ENCODE results near the gene MYO1D. TPM values are rescaled to one million over a fixed set of nuclear protein-coding genes. Genes with fewer than 3 reads are reported as not detected.

The MYO1D gene
- total and polyA plus RNA-seq, 4 donors, result 4.5 to 22.9 (median 13.3) TPM

DNA sequence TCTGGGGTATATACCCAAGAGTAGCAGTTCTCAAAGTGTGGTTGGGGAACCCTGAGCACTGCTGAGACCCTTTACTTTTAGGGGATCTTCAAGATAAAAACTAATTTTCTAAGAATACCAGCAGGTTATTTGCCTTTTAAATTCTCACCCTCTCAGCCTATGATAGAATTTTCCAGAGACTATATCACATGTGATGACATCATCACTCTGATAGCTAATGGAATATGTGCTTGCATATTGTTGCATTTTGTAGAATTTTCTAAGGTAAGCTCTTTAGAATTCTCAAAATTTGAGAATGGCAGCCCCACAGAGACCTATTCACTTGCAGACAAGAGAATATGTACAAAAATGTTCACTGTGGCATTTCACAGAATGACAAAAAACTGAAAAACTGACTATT is 181.1 kb downstream of the MYO1D start:
- Histone ChIP-seq H3K36me3 (ENCODE audit: control insufficient read depth in 4 of 4, insufficient read depth in 3 of 4, low read depth in 1 of 4, low read length in 3 of 4) (no peaks in the 10 kb centered on the region), H3K9me3 (ENCODE audit: control insufficient read depth in 4 of 4, low read length in 3 of 4) (no peaks in the 10 kb centered on the region), H3K4me1 (ENCODE audit: control insufficient read depth in 4 of 4, insufficient read depth in 4 of 4, low read length in 3 of 4) (no peaks in the 10 kb centered on the region), H3K9ac (ENCODE audit: low read depth in 1 of 2, low read length in 2 of 2) (no peak overlapping the region), H3K27ac (ENCODE audit: low read depth in 1 of 2, low read length in 2 of 2) (no peak overlapping the region), H3K27me3 (ENCODE audit: control insufficient read depth in 4 of 4, insufficient read depth in 4 of 4, low read length in 3 of 4) (no peaks in the 10 kb centered on the region), H3K4me3 (ENCODE audit: low read depth in 1 of 3, low read length in 3 of 3) (no peak overlapping the region)
- TF ChIP-seq YY1 (IDR thresholded peaks at IDR 0.05) (no peak), GABPA (IDR thresholded peaks at IDR 0.05 in 1 of 2, conservative IDR thresholded peaks at IDR 0.05 in 1 of 2) (no peak)
- TF ChIP-seq, protein P1, sequence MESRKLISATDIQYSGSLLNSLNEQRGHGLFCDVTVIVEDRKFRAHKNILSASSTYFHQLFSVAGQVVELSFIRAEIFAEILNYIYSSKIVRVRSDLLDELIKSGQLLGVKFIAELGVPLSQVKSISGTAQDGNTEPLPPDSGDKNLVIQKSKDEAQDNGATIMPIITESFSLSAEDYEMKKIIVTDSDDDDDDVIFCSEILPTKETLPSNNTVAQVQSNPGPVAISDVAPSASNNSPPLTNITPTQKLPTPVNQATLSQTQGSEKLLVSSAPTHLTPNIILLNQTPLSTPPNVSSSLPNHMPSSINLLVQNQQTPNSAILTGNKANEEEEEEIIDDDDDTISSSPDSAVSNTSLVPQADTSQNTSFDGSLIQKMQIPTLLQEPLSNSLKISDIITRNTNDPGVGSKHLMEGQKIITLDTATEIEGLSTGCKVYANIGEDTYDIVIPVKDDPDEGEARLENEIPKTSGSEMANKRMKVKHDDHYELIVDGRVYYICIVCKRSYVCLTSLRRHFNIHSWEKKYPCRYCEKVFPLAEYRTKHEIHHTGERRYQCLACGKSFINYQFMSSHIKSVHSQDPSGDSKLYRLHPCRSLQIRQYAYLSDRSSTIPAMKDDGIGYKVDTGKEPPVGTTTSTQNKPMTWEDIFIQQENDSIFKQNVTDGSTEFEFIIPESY (IDR thresholded peaks at IDR 0.05), result no peak
- TF ChIP-seq, protein P2, sequence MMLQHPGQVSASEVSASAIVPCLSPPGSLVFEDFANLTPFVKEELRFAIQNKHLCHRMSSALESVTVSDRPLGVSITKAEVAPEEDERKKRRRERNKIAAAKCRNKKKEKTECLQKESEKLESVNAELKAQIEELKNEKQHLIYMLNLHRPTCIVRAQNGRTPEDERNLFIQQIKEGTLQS (IDR thresholded peaks at IDR 0.05), result no peak
- TF ChIP-seq, protein P3, sequence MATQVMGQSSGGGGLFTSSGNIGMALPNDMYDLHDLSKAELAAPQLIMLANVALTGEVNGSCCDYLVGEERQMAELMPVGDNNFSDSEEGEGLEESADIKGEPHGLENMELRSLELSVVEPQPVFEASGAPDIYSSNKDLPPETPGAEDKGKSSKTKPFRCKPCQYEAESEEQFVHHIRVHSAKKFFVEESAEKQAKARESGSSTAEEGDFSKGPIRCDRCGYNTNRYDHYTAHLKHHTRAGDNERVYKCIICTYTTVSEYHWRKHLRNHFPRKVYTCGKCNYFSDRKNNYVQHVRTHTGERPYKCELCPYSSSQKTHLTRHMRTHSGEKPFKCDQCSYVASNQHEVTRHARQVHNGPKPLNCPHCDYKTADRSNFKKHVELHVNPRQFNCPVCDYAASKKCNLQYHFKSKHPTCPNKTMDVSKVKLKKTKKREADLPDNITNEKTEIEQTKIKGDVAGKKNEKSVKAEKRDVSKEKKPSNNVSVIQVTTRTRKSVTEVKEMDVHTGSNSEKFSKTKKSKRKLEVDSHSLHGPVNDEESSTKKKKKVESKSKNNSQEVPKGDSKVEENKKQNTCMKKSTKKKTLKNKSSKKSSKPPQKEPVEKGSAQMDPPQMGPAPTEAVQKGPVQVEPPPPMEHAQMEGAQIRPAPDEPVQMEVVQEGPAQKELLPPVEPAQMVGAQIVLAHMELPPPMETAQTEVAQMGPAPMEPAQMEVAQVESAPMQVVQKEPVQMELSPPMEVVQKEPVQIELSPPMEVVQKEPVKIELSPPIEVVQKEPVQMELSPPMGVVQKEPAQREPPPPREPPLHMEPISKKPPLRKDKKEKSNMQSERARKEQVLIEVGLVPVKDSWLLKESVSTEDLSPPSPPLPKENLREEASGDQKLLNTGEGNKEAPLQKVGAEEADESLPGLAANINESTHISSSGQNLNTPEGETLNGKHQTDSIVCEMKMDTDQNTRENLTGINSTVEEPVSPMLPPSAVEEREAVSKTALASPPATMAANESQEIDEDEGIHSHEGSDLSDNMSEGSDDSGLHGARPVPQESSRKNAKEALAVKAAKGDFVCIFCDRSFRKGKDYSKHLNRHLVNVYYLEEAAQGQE (IDR thresholded peaks at IDR 0.05), result no peak
- DNase-seq (ENCODE audit: low spot score), result no peak

DNA sequence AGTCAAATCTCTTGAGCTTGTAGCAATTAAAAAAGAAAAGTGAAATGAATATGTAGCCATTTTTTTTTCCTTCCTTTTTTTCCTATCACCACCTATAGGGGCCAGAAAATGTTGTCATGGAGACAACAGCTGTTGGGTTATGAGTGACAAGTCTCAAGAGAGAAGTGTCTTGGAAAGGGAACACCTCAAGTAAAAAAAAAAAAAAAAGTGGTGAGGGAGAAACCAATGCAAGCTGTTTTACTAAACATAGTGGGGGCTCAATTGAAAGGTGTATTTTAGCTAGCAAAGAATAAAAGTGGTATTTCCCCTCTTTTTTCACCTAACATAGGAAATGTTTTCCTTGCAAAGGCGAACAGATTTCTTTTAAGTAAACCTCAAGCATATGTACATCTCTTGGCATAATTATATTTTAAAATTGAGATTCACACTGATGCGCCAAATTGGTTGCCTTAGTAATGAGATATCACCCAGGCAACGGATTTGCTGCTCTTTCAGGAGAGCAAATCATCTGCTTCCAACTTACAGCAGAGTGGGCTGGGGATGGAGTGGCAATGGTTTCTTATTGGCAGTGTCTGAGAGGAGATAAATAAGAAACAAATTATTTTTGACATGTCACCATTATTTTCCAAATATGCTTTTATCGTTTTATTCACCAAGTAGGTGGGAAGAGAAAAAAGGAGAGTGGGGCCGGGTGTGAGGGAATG is 183.6 kb downstream of the MYO1D start:
- DNase-seq (ENCODE audit: low spot score), result no peak
- WGBS, result 96% methylated on average over 5 of the region's 5 CpGs
- TF ChIP-seq TAF1 (conservative IDR thresholded peaks at IDR 0.05), result no peak
- TF ChIP-seq, protein P4, sequence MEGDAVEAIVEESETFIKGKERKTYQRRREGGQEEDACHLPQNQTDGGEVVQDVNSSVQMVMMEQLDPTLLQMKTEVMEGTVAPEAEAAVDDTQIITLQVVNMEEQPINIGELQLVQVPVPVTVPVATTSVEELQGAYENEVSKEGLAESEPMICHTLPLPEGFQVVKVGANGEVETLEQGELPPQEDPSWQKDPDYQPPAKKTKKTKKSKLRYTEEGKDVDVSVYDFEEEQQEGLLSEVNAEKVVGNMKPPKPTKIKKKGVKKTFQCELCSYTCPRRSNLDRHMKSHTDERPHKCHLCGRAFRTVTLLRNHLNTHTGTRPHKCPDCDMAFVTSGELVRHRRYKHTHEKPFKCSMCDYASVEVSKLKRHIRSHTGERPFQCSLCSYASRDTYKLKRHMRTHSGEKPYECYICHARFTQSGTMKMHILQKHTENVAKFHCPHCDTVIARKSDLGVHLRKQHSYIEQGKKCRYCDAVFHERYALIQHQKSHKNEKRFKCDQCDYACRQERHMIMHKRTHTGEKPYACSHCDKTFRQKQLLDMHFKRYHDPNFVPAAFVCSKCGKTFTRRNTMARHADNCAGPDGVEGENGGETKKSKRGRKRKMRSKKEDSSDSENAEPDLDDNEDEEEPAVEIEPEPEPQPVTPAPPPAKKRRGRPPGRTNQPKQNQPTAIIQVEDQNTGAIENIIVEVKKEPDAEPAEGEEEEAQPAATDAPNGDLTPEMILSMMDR (IDR thresholded peaks at IDR 0.05; ENCODE audit: low read depth, low read length, missing input control), result no peak
- TF ChIP-seq RXRA (IDR thresholded peaks at IDR 0.05), result no peak
- TF ChIP-seq GABPA (IDR thresholded peaks at IDR 0.05 in 1 of 2, conservative IDR thresholded peaks at IDR 0.05 in 1 of 2), result no peak
- no peak for TF ChIP-seq NR2F2 (IDR thresholded peaks at IDR 0.05)
- TF ChIP-seq, protein P5, sequence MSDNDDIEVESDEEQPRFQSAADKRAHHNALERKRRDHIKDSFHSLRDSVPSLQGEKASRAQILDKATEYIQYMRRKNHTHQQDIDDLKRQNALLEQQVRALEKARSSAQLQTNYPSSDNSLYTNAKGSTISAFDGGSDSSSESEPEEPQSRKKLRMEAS (IDR thresholded peaks at IDR 0.05), result no peak
- TF ChIP-seq RAD21 (IDR thresholded peaks at IDR 0.05), result no peak
- no peak for TF ChIP-seq JUND (IDR thresholded peaks at IDR 0.05)
- no peak for TF ChIP-seq FOXA1 (IDR thresholded peaks at IDR 0.05)
- TF ChIP-seq EGR1 (IDR thresholded peaks at IDR 0.05; ENCODE audit: low read depth in 2 of 2), result no peak
- TF ChIP-seq, protein P1 (IDR thresholded peaks at IDR 0.05), result no peak
- no peak for TF ChIP-seq HNF4A (conservative IDR thresholded peaks at IDR 0.05)
- TF ChIP-seq, protein P3 (IDR thresholded peaks at IDR 0.05), result no peak
- TF ChIP-seq, protein P2 (IDR thresholded peaks at IDR 0.05), result no peak
- no peak for TF ChIP-seq HNF4G (IDR thresholded peaks at IDR 0.05)
- no peak for TF ChIP-seq SP1 (IDR thresholded peaks at IDR 0.05)

More for the DNA sequence above, 183.6 kb downstream of the MYO1D start:
- no peak overlapping the region for H3K9ac ChIP-seq (ENCODE audit: low read depth in 1 of 2, low read length in 2 of 2)
- no peaks in the 10 kb centered on the region for H3K9me3 ChIP-seq (ENCODE audit: control insufficient read depth in 4 of 4, low read length in 3 of 4)
- H3K27me3 ChIP-seq (ENCODE audit: control insufficient read depth in 4 of 4, insufficient read depth in 4 of 4, low read length in 3 of 4), result no peaks in the 10 kb centered on the region
- H3K27ac ChIP-seq (ENCODE audit: low read depth in 1 of 2, low read length in 2 of 2), result no peak overlapping the region
- H3K4me3 ChIP-seq (ENCODE audit: low read depth in 1 of 3, low read length in 3 of 3), result no peak overlapping the region
- no peaks in the 10 kb centered on the region for H3K36me3 ChIP-seq (ENCODE audit: control insufficient read depth in 4 of 4, insufficient read depth in 3 of 4, low read depth in 1 of 4, low read length in 3 of 4)
- no peaks in the 10 kb centered on the region for H3K4me1 ChIP-seq (ENCODE audit: control insufficient read depth in 4 of 4, insufficient read depth in 4 of 4, low read length in 3 of 4)

All from liver (tissue), 9 donors.